HL-60 (cell line): ENCODE data around the gene NSMF.

Experiments
- DNase-seq, 2 experiments: peaks; one replicate each; pipeline ENCODE4 v3.0.0-alpha.2; 2010 to 2020; ENCODE audit warnings: low read depth in 1 of 2, low spot score in 1 of 2
- H3K27ac ChIP-seq: fragments of 250-450 bp; sonication (Bioruptor Pico); replicated peaks from 2 replicates; pipeline ENCODE4 v1.5.1; 2020; ENCODE audit warnings: mild to moderate bottlenecking, moderate library complexity
- H3K27me3 ChIP-seq: fragments of 250-450 bp; sonication (Bioruptor Pico); 2 replicates; pipeline ENCODE4 v1.5.1; 2021; ENCODE audit warnings: mild to moderate bottlenecking, moderate library complexity; ENCODE audit not compliant: insufficient read depth, poor library complexity, severe bottlenecking
- H3K4me3 ChIP-seq: replicated peaks from 2 replicates; pipeline ENCODE4 v1.5.1; 2011; ENCODE audit warnings: mild to moderate bottlenecking, control low read depth, low read length; ENCODE audit not compliant: insufficient read depth
- GABPA ChIP-seq: IDR thresholded peaks from 2 replicates; pipeline ENCODE4 v1.6.1; 2012; ENCODE audit warnings: low read depth
- POLR2AphosphoS5 ChIP-seq: IDR thresholded peaks from 2 replicates; pipeline ENCODE4 v1.6.1; 2012; ENCODE audit warnings: low read depth
- SPI1 ChIP-seq: IDR thresholded peaks from 2 replicates; pipeline ENCODE4 v1.6.1; 2012; ENCODE audit warnings: low read depth, mild to moderate bottlenecking, borderline replicate concordance
- TF ChIP-seq, protein P1 (sequence below): IDR thresholded peaks from one replicate; pipeline ENCODE4 v1.5.1; 2011; ENCODE audit warnings: low read length, control low read depth, inconsistent platforms; ENCODE audit not compliant: insufficient read depth
- TF ChIP-seq, protein P2 (sequence below): IDR thresholded peaks from 2 replicates; pipeline ENCODE4 v1.6.1; 2012; ENCODE audit warnings: low read depth; ENCODE audit not compliant: insufficient replicate concordance

NSMF gene

DNA sequence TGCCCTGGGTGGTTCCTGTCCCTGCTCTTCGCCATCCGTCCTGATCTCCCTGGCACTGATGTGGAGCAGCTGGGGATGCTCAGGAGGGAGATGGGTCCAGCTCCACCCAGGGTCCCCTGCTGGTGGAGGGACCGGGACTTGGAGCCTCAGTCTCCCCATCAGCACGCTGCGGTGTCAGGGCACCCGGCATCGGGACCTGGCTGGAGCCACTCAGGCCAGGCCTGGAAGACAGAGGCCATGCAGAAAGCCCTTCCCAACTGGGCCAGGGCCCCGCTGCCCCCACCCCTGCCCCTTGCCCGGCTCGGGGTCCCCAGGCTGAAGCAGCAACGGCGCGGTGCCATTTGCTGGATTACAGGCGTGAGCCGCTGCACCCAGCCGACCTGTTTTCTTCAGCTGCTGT lies 40.3 kb upstream of the NSMF start:
- no peak overlapping the region for H3K27ac ChIP-seq
- TF ChIP-seq, protein P1, sequence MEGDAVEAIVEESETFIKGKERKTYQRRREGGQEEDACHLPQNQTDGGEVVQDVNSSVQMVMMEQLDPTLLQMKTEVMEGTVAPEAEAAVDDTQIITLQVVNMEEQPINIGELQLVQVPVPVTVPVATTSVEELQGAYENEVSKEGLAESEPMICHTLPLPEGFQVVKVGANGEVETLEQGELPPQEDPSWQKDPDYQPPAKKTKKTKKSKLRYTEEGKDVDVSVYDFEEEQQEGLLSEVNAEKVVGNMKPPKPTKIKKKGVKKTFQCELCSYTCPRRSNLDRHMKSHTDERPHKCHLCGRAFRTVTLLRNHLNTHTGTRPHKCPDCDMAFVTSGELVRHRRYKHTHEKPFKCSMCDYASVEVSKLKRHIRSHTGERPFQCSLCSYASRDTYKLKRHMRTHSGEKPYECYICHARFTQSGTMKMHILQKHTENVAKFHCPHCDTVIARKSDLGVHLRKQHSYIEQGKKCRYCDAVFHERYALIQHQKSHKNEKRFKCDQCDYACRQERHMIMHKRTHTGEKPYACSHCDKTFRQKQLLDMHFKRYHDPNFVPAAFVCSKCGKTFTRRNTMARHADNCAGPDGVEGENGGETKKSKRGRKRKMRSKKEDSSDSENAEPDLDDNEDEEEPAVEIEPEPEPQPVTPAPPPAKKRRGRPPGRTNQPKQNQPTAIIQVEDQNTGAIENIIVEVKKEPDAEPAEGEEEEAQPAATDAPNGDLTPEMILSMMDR: no peak
- TF ChIP-seq POLR2AphosphoS5 (no peak), GABPA (no peak), SPI1 (no peak)
- TF ChIP-seq, protein P2, sequence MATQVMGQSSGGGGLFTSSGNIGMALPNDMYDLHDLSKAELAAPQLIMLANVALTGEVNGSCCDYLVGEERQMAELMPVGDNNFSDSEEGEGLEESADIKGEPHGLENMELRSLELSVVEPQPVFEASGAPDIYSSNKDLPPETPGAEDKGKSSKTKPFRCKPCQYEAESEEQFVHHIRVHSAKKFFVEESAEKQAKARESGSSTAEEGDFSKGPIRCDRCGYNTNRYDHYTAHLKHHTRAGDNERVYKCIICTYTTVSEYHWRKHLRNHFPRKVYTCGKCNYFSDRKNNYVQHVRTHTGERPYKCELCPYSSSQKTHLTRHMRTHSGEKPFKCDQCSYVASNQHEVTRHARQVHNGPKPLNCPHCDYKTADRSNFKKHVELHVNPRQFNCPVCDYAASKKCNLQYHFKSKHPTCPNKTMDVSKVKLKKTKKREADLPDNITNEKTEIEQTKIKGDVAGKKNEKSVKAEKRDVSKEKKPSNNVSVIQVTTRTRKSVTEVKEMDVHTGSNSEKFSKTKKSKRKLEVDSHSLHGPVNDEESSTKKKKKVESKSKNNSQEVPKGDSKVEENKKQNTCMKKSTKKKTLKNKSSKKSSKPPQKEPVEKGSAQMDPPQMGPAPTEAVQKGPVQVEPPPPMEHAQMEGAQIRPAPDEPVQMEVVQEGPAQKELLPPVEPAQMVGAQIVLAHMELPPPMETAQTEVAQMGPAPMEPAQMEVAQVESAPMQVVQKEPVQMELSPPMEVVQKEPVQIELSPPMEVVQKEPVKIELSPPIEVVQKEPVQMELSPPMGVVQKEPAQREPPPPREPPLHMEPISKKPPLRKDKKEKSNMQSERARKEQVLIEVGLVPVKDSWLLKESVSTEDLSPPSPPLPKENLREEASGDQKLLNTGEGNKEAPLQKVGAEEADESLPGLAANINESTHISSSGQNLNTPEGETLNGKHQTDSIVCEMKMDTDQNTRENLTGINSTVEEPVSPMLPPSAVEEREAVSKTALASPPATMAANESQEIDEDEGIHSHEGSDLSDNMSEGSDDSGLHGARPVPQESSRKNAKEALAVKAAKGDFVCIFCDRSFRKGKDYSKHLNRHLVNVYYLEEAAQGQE: no peak
- H3K4me3 ChIP-seq: no peak overlapping the region
- no peaks in the 10 kb centered on the region for H3K27me3 ChIP-seq
- DNase-seq: no peak

DNA sequence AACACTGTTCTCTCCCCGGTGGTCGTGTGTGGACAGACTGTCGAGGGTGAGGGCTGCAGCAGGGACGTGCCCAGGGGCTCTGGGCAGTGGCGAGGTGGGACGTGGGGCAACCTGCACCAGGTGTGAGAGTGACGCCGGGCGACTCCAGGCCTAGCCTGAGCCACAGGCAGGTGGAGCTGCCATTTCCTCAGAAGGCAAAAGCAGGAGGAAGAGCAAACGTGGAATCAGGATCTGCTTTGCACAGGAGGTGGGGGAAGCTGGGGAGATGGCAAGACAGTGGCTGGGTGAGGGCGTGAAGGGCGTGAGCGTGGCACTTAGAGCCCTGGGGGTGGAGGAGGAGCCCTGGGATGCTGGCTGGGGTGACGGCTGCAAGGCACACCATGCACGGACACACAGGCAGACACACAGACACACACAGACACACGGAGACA lies 39.6 kb upstream of the NSMF start:
- Histone ChIP-seq H3K27me3 (no peaks in the 10 kb centered on the region), H3K27ac (no peak overlapping the region), H3K4me3 (no peak overlapping the region)
- DNase-seq: no peak
- TF ChIP-seq, protein P1: no peak
- TF ChIP-seq, protein P2: no peak
- TF ChIP-seq SPI1: no peak
- TF ChIP-seq POLR2AphosphoS5: no peak
- TF ChIP-seq GABPA: no peak

DNA sequence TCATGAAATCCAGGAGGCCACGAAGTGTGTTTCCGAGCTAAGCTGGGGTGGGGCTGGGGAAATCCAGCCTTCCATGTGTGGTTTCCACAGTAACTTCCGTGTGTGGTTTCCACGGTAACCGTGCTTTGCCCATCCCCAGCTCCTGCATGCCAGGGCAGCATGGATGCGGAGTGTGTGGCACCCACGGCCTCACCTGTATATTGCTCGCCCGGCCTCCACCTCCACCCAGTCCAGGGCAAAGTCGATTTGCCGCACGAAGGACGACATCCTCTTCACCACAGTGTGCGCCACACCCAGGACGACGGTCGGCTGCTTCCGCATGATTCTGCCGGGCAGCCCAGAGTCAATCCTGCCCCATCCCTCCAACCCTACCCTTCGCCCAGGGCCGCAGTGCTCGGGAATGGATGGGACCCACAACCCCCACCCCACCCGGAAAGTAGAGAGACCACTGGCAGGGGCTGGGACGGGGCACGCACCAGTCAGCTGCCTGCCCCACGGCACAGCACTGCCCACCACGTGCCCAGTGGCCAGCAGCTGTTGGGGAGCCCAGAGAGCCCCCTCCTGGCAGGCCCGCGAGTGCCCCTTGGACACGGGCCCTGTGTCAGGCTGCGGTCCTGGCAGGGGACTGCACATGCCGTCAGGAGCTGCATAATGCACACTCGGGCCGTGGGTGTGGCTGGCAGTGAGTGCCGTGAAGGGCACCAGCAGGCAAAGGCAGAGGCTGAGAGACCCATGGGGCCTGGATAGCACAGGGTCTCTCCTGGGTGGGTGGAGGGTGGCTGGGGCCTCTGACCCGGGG lies 39.0 kb upstream of the NSMF start:
- Histone ChIP-seq H3K27ac (no peak overlapping the region), H3K27me3 (no peaks in the 10 kb centered on the region), H3K4me3 (no peak overlapping the region)
- no peak for DNase-seq
- TF ChIP-seq, protein P1: no peak
- no peak for TF ChIP-seq POLR2AphosphoS5
- no peak for TF ChIP-seq SPI1
- TF ChIP-seq, protein P2: no peak
- no peak for TF ChIP-seq GABPA
